Memory B cell (primary cell): ENCODE data around the gene CDK11B.
A peak's percentile ranks its signal among the peaks of the same experiment; 100 is the strongest.

Experiments
- ATAC-seq: fragments of 150-1000 bp; cut with Tn5 transposase; 2 replicates; pipeline ENCODE4 v1.10.0; 2021; ENCODE audit warnings: low read depth, mild to moderate bottlenecking, moderate library complexity
- DNase-seq, 2 donors: peaks; one replicate each; pipeline ENCODE4 v3.0.0; 2022; ENCODE audit warnings: low spot score in 2 of 2
- H3K27ac Mint-ChIP-seq: one replicate; pipeline ENCODE4 v1.8.0; 2022; ENCODE audit warnings: mild to moderate bottlenecking, moderate library complexity, mixed read lengths
- H3K27me3 Mint-ChIP-seq: one replicate; pipeline ENCODE4 v1.8.0; 2022; ENCODE audit warnings: mixed read lengths
- H3K36me3 Mint-ChIP-seq: one replicate; pipeline ENCODE4 v1.8.0; 2022; ENCODE audit warnings: mild to moderate bottlenecking, mixed read lengths
- H3K4me1 Mint-ChIP-seq: one replicate; pipeline ENCODE4 v1.8.0; 2022; ENCODE audit warnings: mixed read lengths
- H3K4me3 Mint-ChIP-seq: one replicate; pipeline ENCODE4 v1.8.0; 2022; ENCODE audit warnings: mild to moderate bottlenecking, moderate library complexity, mixed read lengths
- H3K9me3 Mint-ChIP-seq: one replicate; pipeline ENCODE4 v1.8.0; 2022; ENCODE audit warnings: mixed read lengths

Gene CDK11B

GRCh38 chr1:1622788-1623094 lies 36.1 kb downstream of the CDK11B start:
- H3K27me3 Mint-ChIP-seq = no peaks in the 10 kb centered on the region
- DNase-seq (no peak), ATAC-seq (no peak)
- H3K36me3 Mint-ChIP-seq = peaks cover 1% of the 10 kb centered on the region
- H3K4me1 Mint-ChIP-seq = peaks cover 2% of the 10 kb centered on the region
- H3K9me3 Mint-ChIP-seq = no peaks in the 10 kb centered on the region
- H3K27ac Mint-ChIP-seq = no peak overlapping the region
- H3K4me3 Mint-ChIP-seq = no peak overlapping the region

- H3K27ac Mint-ChIP-seq = no peak overlapping the region
- H3K4me3 Mint-ChIP-seq = no peak overlapping the region
- DNase-seq (no peak), ATAC-seq (no peak)
- no peaks in the 10 kb centered on the region for H3K27me3 Mint-ChIP-seq
- no peaks in the 10 kb centered on the region for H3K9me3 Mint-ChIP-seq
- peaks cover 3% of the 10 kb centered on the region for H3K4me1 Mint-ChIP-seq
- H3K36me3 Mint-ChIP-seq = peaks cover 1% of the 10 kb centered on the region
These were observed 36.6 kb downstream of the CDK11B start for GRCh38 chr1:1622010-1622787.

- DNase-seq (no peak), ATAC-seq (no peak)
- Mint-ChIP-seq H3K27ac (no peak overlapping the region), H3K4me3 (no peak overlapping the region), H3K27me3 (no peaks in the 10 kb centered on the region), H3K36me3 (peaks cover 1% of the 10 kb centered on the region), H3K9me3 (no peaks in the 10 kb centered on the region), H3K4me1 (peaks cover 4% of the 10 kb centered on the region)
These were observed 37.4 kb downstream of the CDK11B start for GRCh38 chr1:1621173-1622009.

GRCh38 chr1:1620433-1621139 lies 38.2 kb downstream of the CDK11B start:
- no peak overlapping the region for H3K4me3 Mint-ChIP-seq

GRCh38 chr1:1619917-1620361 lies 38.9 kb downstream of the CDK11B start:
- no peak overlapping the region for H3K4me3 Mint-ChIP-seq
- H3K9me3 Mint-ChIP-seq = no peaks in the 10 kb centered on the region
- ATAC-seq (no peak), DNase-seq (no peak)
- H3K4me1 Mint-ChIP-seq = peaks cover 2% of the 10 kb centered on the region
- H3K27ac Mint-ChIP-seq = no peak overlapping the region
- H3K36me3 Mint-ChIP-seq = peaks cover 1% of the 10 kb centered on the region
- no peaks in the 10 kb centered on the region for H3K27me3 Mint-ChIP-seq

More at GRCh38 chr1:1620433-1621139, 38.2 kb downstream of the CDK11B start:
- peaks cover 2% of the 10 kb centered on the region for H3K4me1 Mint-ChIP-seq
- no peak overlapping the region for H3K27ac Mint-ChIP-seq
- no peaks in the 10 kb centered on the region for H3K27me3 Mint-ChIP-seq
- H3K36me3 Mint-ChIP-seq = peaks cover 1% of the 10 kb centered on the region
- DNase-seq (no peak), ATAC-seq (no peak)
- no peaks in the 10 kb centered on the region for H3K9me3 Mint-ChIP-seq

- H3K4me1 Mint-ChIP-seq = peaks cover 8% of the 10 kb centered on the region
- DNase-seq (no peak), ATAC-seq (no peak)
- H3K4me3 Mint-ChIP-seq = no peak overlapping the region
- no peaks in the 10 kb centered on the region for H3K9me3 Mint-ChIP-seq
- no peak overlapping the region for H3K27ac Mint-ChIP-seq
- peaks cover 1% of the 10 kb centered on the region for H3K36me3 Mint-ChIP-seq
- no peaks in the 10 kb centered on the region for H3K27me3 Mint-ChIP-seq
These were observed 40.3 kb downstream of the CDK11B start for GRCh38 chr1:1618396-1619068.

GRCh38 chr1:1617925-1618324 lies 40.9 kb downstream of the CDK11B start:
- no peaks in the 10 kb centered on the region for H3K27me3 Mint-ChIP-seq
- H3K4me3 Mint-ChIP-seq = no peak overlapping the region
- H3K36me3 Mint-ChIP-seq = peaks cover 1% of the 10 kb centered on the region
- H3K4me1 Mint-ChIP-seq = peaks cover 9% of the 10 kb centered on the region
- DNase-seq (no peak), ATAC-seq (no peak)
- no peak overlapping the region for H3K27ac Mint-ChIP-seq
- H3K9me3 Mint-ChIP-seq = no peaks in the 10 kb centered on the region

GRCh38 chr1:1617516-1617915 lies 41.3 kb downstream of the CDK11B start:
- Mint-ChIP-seq H3K4me3 (peak overlapping the region; percentile 75), H3K27ac (no peak overlapping the region), H3K4me1 (peaks cover 9% of the 10 kb centered on the region), H3K27me3 (no peaks in the 10 kb centered on the region), H3K36me3 (peaks cover 1% of the 10 kb centered on the region), H3K9me3 (no peaks in the 10 kb centered on the region)
- ATAC-seq = no peak
- no peak for DNase-seq

- H3K9me3 Mint-ChIP-seq = no peaks in the 10 kb centered on the region
- H3K27me3 Mint-ChIP-seq = no peaks in the 10 kb centered on the region
- H3K4me3 Mint-ChIP-seq = peak overlapping the region; percentile 75
- peaks cover 1% of the 10 kb centered on the region for H3K36me3 Mint-ChIP-seq
- no peak overlapping the region for H3K27ac Mint-ChIP-seq
- DNase-seq = no peak
- ATAC-seq = no peak
- peaks cover 9% of the 10 kb centered on the region for H3K4me1 Mint-ChIP-seq
These were observed 42.0 kb downstream of the CDK11B start for GRCh38 chr1:1616838-1617237.

GRCh38 chr1:1616045-1616790 lies 42.6 kb downstream of the CDK11B start:
- peak; percentile 12 for ATAC-seq
- H3K27ac Mint-ChIP-seq = no peak overlapping the region
- no peaks in the 10 kb centered on the region for H3K9me3 Mint-ChIP-seq
- H3K4me1 Mint-ChIP-seq = peaks cover 9% of the 10 kb centered on the region
- H3K36me3 Mint-ChIP-seq = peaks cover 1% of the 10 kb centered on the region
- no peaks in the 10 kb centered on the region for H3K27me3 Mint-ChIP-seq
- peak overlapping the region; percentile 75 for H3K4me3 Mint-ChIP-seq
- DNase-seq = peak in 1 of 2 donors; percentile 64

- Mint-ChIP-seq H3K27me3 (no peaks in the 10 kb centered on the region), H3K27ac (peak within 1 kb of the TSS; percentile 96), H3K4me3 (peak within 1 kb of the TSS; percentile 99), H3K36me3 (peaks cover 1% of the 10 kb centered on the region), H3K4me1 (peaks cover 9% of the 10 kb centered on the region), H3K9me3 (no peaks in the 10 kb centered on the region)
- DNase-seq (peak; percentile 99), ATAC-seq (peak; percentile 84)
These were observed 43.4 kb downstream of the CDK11B start, which contains the start of gene MIB2 for GRCh38 chr1:1615256-1616044. MIB2 (plus strand) TSS chr1:1615500; CDS start chr1:1623453, 7,953 bp downstream.

- Mint-ChIP-seq H3K36me3 (peaks cover 1% of the 10 kb centered on the region), H3K27me3 (no peaks in the 10 kb centered on the region), H3K4me1 (peaks cover 11% of the 10 kb centered on the region), H3K27ac (peak overlapping the region; percentile 96), H3K9me3 (no peaks in the 10 kb centered on the region), H3K4me3 (peak overlapping the region; percentile 99)
- DNase-seq (no peak), ATAC-seq (no peak)
These were observed 43.9 kb downstream of the CDK11B start for GRCh38 chr1:1614954-1615255.
